Measurements from ENCODE around the gene DYNC1I2.

GRCh38 chr2:171792886-171793580 lies 105.8 kb downstream of the DYNC1I2 start:
- TF ChIP-seq EZH2 (IDR thresholded peaks at IDR 0.05; ENCODE audit: borderline replicate concordance, low read depth, low read length, poor library complexity, severe bottlenecking): no peak
- no peak for TF ChIP-seq CTCF (conservative IDR thresholded peaks at IDR 0.05; ENCODE audit: low read depth, low read length)

All from A673 (cell line).